ENCODE results near the gene CLEC4G. TPM values are rescaled to one million over a fixed set of nuclear protein-coding genes. Genes with fewer than 3 reads are reported as not detected.

The CLEC4G gene
- total and polyA plus RNA-seq, 9 donors, result 0.08 to 0.16 (median 0.13) TPM; not detected in 4

- DNase-seq, result no peak
- no peak overlapping the region for H3K27ac ChIP-seq (ENCODE audit: low read length)
- 79% methylated on average over 5 of the region's 10 CpGs for WGBS (ENCODE audit: insufficient coverage)
- H3K4me1 ChIP-seq (ENCODE audit: control insufficient read depth, insufficient read depth, low read length), result peaks cover 5% of the 10 kb centered on the region
- no peaks in the 10 kb centered on the region for H3K27me3 ChIP-seq (ENCODE audit: control insufficient read depth, insufficient read depth, low read length)
- H3K9me3 ChIP-seq (replicated peaks; ENCODE audit: control insufficient read depth, low read depth, low read length), result no peaks in the 10 kb centered on the region
- H3K36me3 ChIP-seq (ENCODE audit: control insufficient read depth, insufficient read depth, low read length), result no peaks in the 10 kb centered on the region
- H3K4me3 ChIP-seq (ENCODE audit: low read length), result no peak overlapping the region
Measured at GRCh38 chr19:7709932-7710460, 21.9 kb downstream of the CLEC4G start.

- Histone ChIP-seq H3K4me1 (ENCODE audit: control insufficient read depth, insufficient read depth, low read length) (peaks cover 5% of the 10 kb centered on the region), H3K27me3 (ENCODE audit: control insufficient read depth, insufficient read depth, low read length) (no peaks in the 10 kb centered on the region), H3K27ac (ENCODE audit: low read length) (peak overlapping the region; percentile 13), H3K36me3 (ENCODE audit: control insufficient read depth, insufficient read depth, low read length) (no peaks in the 10 kb centered on the region), H3K4me3 (ENCODE audit: low read length) (no peak overlapping the region), H3K9me3 (replicated peaks; ENCODE audit: control insufficient read depth, low read depth, low read length) (no peaks in the 10 kb centered on the region)
- DNase-seq, result peak; percentile 40
- WGBS (ENCODE audit: insufficient coverage), result 39% methylated on average over 5 of the region's 8 CpGs
Measured at GRCh38 chr19:7706955-7707456, 24.9 kb downstream of the CLEC4G start.

GRCh38 chr19:7706188-7706954, 25.5 kb downstream of the CLEC4G start:
- H3K9me3 ChIP-seq (replicated peaks; ENCODE audit: control insufficient read depth, low read depth, low read length), result no peaks in the 10 kb centered on the region
- 69% methylated on average over 7 of the region's 14 CpGs for WGBS (ENCODE audit: insufficient coverage)
- no peak for DNase-seq
- H3K27me3 ChIP-seq (ENCODE audit: control insufficient read depth, insufficient read depth, low read length), result no peaks in the 10 kb centered on the region
- H3K36me3 ChIP-seq (ENCODE audit: control insufficient read depth, insufficient read depth, low read length), result no peaks in the 10 kb centered on the region
- H3K4me1 ChIP-seq (ENCODE audit: control insufficient read depth, insufficient read depth, low read length), result peaks cover 5% of the 10 kb centered on the region
- peak overlapping the region; percentile 62 for H3K27ac ChIP-seq (ENCODE audit: low read length)
- no peak overlapping the region for H3K4me3 ChIP-seq (ENCODE audit: low read length)

DNA sequence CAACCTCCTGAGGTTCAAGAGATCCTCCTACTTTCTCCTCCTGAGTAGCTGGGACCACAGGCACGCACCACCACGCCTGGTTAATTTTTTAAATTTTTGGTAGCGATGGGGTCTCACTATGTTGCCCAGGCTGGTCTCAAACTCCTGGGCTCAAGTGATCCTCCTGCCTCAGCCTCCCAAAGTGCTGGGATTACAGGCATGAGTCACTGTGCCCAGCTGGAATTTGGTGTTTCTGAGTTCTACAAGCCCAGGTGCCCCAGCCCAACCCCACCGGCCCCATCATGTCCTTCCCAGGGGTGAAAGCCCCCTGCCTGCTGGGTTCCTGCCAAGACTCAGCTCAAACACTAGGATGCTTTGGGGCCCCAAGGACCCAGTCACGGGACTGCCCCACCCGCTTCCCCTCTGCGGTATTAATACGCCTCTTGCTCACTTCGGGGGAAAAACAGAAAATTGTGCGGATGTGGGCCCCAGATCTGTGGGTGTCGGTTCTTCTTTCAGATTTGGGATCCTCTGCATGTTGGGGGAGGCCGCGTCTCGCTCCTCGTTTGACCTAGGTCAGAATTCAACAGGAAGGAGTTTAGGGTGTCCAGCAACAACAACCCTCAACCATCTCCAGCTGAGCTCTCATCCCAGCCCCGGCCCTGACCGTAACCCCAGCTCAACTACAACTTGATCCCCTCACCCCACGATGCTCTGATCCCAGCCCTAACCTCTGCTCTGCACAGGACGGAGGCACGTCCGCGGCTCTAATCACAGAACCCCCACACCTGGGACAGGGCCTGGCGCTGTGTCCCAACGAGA, 26.3 kb downstream of the CLEC4G start:
- H3K36me3 ChIP-seq (ENCODE audit: control insufficient read depth, insufficient read depth, low read length), result no peaks in the 10 kb centered on the region
- H3K27me3 ChIP-seq (ENCODE audit: control insufficient read depth, insufficient read depth, low read length), result peaks cover 2% of the 10 kb centered on the region
- 49% methylated on average over 17 of the region's 24 CpGs for WGBS (ENCODE audit: insufficient coverage)
- peak; percentile 76 for DNase-seq
- H3K27ac ChIP-seq (ENCODE audit: low read length), result peak overlapping the region; percentile 62
- peaks cover 5% of the 10 kb centered on the region for H3K4me1 ChIP-seq (ENCODE audit: control insufficient read depth, insufficient read depth, low read length)
- H3K9me3 ChIP-seq (replicated peaks; ENCODE audit: control insufficient read depth, low read depth, low read length), result no peaks in the 10 kb centered on the region
- no peak overlapping the region for H3K4me3 ChIP-seq (ENCODE audit: low read length)

DNA sequence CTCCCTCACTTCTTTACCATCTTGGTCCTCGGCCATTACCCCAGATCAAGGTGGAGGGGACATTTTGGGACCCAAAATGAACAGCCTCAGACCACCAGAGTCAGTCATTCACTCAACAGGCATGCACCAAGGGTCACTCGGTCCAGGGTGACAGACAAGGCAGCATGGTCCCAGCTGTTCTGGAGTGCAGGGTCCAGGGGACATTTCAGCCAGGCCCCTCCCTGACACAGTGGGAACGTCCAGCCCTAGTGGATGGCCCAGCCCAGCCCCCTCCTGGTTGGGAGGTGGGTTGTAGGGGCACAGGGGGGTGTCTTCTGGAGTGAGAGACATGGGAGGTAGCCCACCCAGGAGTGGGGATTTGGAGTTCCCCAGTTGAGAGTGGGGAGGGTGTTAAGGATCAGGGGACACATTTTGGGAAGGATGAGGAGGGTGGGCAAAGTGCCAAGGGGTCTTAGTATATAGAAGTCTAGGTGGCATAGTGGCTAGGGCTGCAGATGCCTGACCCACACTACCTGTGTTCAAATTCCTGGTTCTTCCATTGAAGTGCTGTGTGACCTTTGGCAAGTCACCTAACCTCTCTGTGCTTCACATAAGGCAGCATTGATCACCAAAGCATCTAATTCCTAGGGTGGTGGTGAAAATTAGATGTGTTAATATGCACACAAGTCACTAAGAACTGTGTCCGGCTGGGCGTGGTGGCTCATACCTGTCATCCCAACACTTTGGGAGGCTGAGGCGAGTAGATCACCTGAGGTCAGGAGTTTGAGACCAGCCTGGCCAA, 27.4 kb downstream of the CLEC4G start:
- Histone ChIP-seq H3K9me3 (replicated peaks; ENCODE audit: control insufficient read depth, low read depth, low read length) (no peaks in the 10 kb centered on the region), H3K27ac (ENCODE audit: low read length) (no peak overlapping the region), H3K27me3 (ENCODE audit: control insufficient read depth, insufficient read depth, low read length) (peaks cover 2% of the 10 kb centered on the region), H3K4me1 (ENCODE audit: control insufficient read depth, insufficient read depth, low read length) (peaks cover 5% of the 10 kb centered on the region), H3K4me3 (ENCODE audit: low read length) (no peak overlapping the region), H3K36me3 (ENCODE audit: control insufficient read depth, insufficient read depth, low read length) (no peaks in the 10 kb centered on the region)
- DNase-seq, result no peak
- WGBS (ENCODE audit: insufficient coverage), result 66% methylated on average over 5 of the region's 6 CpGs

DNA sequence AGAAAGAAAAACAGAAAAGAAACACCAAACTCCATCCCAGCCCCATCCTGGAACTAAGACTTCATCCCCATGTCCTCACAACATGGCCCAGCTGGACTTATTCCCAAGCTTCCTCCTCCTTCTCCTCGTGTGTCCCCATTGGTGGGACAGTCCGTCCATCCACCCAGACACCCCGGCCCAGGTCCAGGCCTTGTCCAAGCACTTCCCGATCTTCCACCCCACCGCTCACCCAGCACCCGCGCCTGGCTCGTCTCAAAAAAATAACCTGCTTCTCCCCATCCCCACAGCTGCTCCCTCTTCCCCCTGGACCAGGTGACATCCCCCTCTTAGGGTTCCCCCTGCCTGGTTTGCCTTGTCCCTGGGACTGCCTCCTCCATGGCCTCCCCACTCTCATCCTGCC, 28.6 kb downstream of the CLEC4G start:
- H3K9me3 ChIP-seq (replicated peaks; ENCODE audit: control insufficient read depth, low read depth, low read length), result no peaks in the 10 kb centered on the region
- H3K4me1 ChIP-seq (ENCODE audit: control insufficient read depth, insufficient read depth, low read length), result peaks cover 5% of the 10 kb centered on the region
- no peak overlapping the region for H3K27ac ChIP-seq (ENCODE audit: low read length)
- no peak for DNase-seq
- H3K27me3 ChIP-seq (ENCODE audit: control insufficient read depth, insufficient read depth, low read length), result peaks cover 3% of the 10 kb centered on the region
- WGBS (ENCODE audit: insufficient coverage), result 63% methylated on average over 8 of the region's 8 CpGs
- no peaks in the 10 kb centered on the region for H3K36me3 ChIP-seq (ENCODE audit: control insufficient read depth, insufficient read depth, low read length)
- H3K4me3 ChIP-seq (ENCODE audit: low read length), result no peak overlapping the region

DNA sequence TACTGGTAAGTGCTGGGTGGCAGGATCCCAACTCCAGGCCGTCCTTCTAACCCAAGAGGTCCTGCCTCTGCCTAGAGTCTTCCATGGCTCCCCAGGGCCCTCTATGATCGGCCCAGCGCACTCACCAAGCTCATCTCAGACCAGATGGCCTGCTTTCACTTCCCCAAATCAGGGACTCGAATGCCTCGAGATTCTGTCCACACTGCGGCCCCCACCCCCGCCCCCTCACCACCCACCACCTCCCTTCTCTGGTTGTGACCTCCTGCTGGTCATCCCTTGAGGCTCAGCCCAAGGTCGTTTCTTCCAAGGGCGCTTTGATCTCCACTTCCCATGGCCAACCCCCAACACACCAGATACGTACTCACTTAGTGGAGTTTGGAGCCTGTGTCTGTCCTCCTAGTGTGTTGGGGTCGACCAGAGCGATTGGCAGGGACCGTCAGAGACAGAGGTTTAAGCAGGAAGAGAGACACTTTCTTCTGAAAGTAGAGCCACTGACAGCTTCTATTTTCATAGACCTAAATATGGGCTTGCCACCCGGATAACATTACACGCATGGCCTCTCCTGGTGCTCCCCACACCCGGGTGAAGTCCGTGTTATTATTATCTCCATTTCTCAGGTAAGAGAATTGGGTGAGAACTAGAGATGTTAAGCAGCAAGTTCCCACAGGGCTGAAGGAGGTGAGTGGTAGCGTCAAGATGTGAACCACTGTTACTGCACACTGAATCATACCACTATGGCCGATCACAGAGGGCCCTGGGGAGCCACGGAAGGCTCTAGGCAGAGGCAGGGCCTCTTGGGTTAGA, 30.1 kb downstream of the CLEC4G start, which contains the start of gene FCER2:
Gene FCER2 (minus strand): TSS at position 478 of the 804 bp plus-strand sequence. CDS start 2,371 bp downstream, outside the sequence.
- 49% methylated on average over 9 of the region's 20 CpGs for WGBS (ENCODE audit: insufficient coverage)
- Histone ChIP-seq H3K9me3 (replicated peaks; ENCODE audit: control insufficient read depth, low read depth, low read length) (no peaks in the 10 kb centered on the region), H3K4me1 (ENCODE audit: control insufficient read depth, insufficient read depth, low read length) (no peaks in the 10 kb centered on the region), H3K4me3 (ENCODE audit: low read length) (no peak within 1 kb of the TSS), H3K27me3 (ENCODE audit: control insufficient read depth, insufficient read depth, low read length) (peaks cover 8% of the 10 kb centered on the region), H3K36me3 (ENCODE audit: control insufficient read depth, insufficient read depth, low read length) (no peaks in the 10 kb centered on the region), H3K27ac (ENCODE audit: low read length) (no peak within 1 kb of the TSS)
- peak; percentile 57 for DNase-seq

DNA sequence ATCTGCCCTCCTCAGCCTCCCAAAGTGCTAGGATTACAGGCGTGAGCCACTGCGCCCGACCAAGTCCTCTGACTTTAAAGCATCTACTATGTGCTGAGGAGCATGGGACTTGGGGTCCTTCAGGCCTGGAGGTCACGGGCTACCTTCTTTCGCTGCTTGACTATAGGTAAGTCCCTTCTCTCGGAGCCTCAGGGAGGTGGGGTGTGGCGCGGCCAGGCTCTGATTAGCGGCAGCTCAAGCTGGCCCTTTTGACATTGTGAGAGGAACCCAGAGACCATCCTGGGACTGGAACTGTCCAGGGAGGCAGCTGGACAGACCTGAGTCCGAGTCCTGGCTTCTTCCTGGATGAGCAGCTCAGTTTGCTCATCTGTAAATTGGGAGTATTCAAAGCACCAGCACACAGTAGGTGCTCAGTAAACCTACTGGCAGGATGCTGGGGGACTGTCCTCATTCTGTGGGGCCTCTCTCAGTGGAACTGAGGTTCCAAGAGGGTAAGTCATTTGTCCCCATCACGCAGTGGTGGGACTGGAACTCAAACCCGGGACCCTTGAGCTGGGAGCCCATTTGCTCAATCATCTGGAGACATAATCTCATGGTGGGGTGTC, 30.8 kb downstream of the CLEC4G start:
- peaks cover 8% of the 10 kb centered on the region for H3K27me3 ChIP-seq (ENCODE audit: control insufficient read depth, insufficient read depth, low read length)
- no peak for DNase-seq
- no peaks in the 10 kb centered on the region for H3K4me1 ChIP-seq (ENCODE audit: control insufficient read depth, insufficient read depth, low read length)
- no peaks in the 10 kb centered on the region for H3K9me3 ChIP-seq (replicated peaks; ENCODE audit: control insufficient read depth, low read depth, low read length)
- WGBS (ENCODE audit: insufficient coverage), result 89% methylated on average over 10 of the region's 12 CpGs
- H3K4me3 ChIP-seq (ENCODE audit: low read length), result no peak overlapping the region
- H3K27ac ChIP-seq (ENCODE audit: low read length), result no peak overlapping the region
- H3K36me3 ChIP-seq (ENCODE audit: control insufficient read depth, insufficient read depth, low read length), result no peaks in the 10 kb centered on the region
